HEK293 (cell line): ENCODE measurements around the gene CTR9.

Experiments used
- CTCF ChIP-seq: fragments of 450-650 bp; formaldehyde crosslinking; IDR thresholded peaks from 2 replicates; pipeline ENCODE4 v1.5.1; 2016; ENCODE audit warnings: missing biosample characterization, missing genetic modification characterization
- ELK4 ChIP-seq: IDR thresholded peaks from 2 replicates; pipeline ENCODE4 v1.6.1; 2011; ENCODE audit warnings: mild to moderate bottlenecking, low read depth, low read length, borderline replicate concordance
- ZBTB11 ChIP-seq: fragments of 450-650 bp; formaldehyde crosslinking; conservative IDR thresholded peaks from 2 replicates; pipeline ENCODE4 v1.5.1; 2016; ENCODE audit warnings: low read depth, missing biosample characterization, missing genetic modification characterization
- ZNF76 ChIP-seq: fragments of 450-650 bp; formaldehyde crosslinking; IDR thresholded peaks from 2 replicates; pipeline ENCODE4; 2016; ENCODE audit warnings: low read depth, missing biosample characterization, missing genetic modification characterization, borderline replicate concordance

GRCh38 chr11:10793470-10794255 lies 42.6 kb downstream of the CTR9 start:
- TF ChIP-seq ELK4, result no peak
- TF ChIP-seq CTCF, result no peak
- TF ChIP-seq ZNF76 (tag by site-specific recombination), result no peak
- no peak for TF ChIP-seq ZBTB11 (tag by site-specific recombination)
